NT2/D1 (cell line): ENCODE measurements around the gene PDXK.

Experiments
- DNase-seq: peaks from one replicate; pipeline ENCODE4 v3.0.0-alpha.2; 2011; ENCODE audit warnings: low read depth, low spot score
- H3K27me3 ChIP-seq: 2 replicates; pipeline ENCODE4 v1.6.0; 2011; ENCODE audit warnings: mild to moderate bottlenecking; ENCODE audit not compliant: insufficient read length, insufficient read depth
- H3K36me3 ChIP-seq: 2 replicates; pipeline ENCODE4 v1.6.1; 2011; ENCODE audit warnings: mild to moderate bottlenecking, low read length, mixed read lengths; ENCODE audit not compliant: insufficient read depth, insufficient read length
- H3K4me1 ChIP-seq: 2 replicates; pipeline ENCODE4 v1.5.1; 2011; ENCODE audit not compliant: insufficient read depth, insufficient read length
- H3K4me3 ChIP-seq: 2 replicates; pipeline ENCODE4 v1.5.1; 2011; ENCODE audit warnings: low read depth; ENCODE audit not compliant: insufficient read length
- H3K9ac ChIP-seq: 2 replicates; pipeline ENCODE4 v1.6.0; 2011; ENCODE audit warnings: low read depth; ENCODE audit not compliant: insufficient read length
- H3K9me3 ChIP-seq: 2 replicates; pipeline ENCODE4 v1.5.1; 2011; ENCODE audit warnings: mild to moderate bottlenecking, low read length; ENCODE audit not compliant: insufficient read depth
- SUZ12 ChIP-seq: IDR thresholded peaks from 2 replicates; pipeline ENCODE4 v1.6.1; 2011; ENCODE audit not compliant: insufficient read length, insufficient read depth; ENCODE audit errors: extremely low read depth
- YY1 ChIP-seq: IDR thresholded peaks from 2 replicates; pipeline ENCODE4 v1.6.1; 2011; ENCODE audit not compliant: insufficient read length, insufficient read depth
- ZNF274 ChIP-seq: IDR thresholded peaks from 2 replicates; pipeline ENCODE4 v1.6.1; 2011; ENCODE audit warnings: mild to moderate bottlenecking, low read depth, low read length

PDXK gene

GRCh38 chr21:43770066-43770655 lies 51.2 kb downstream of the PDXK start:
- TF ChIP-seq ZNF274, result no peak
- TF ChIP-seq SUZ12, result no peak
- no peak for TF ChIP-seq YY1
- Histone ChIP-seq H3K27me3 (no peaks in the 10 kb centered on the region), H3K4me3 (no peak overlapping the region), H3K36me3 (peaks cover 27% of the 10 kb centered on the region), H3K9ac (no peak overlapping the region), H3K9me3 (no peaks in the 10 kb centered on the region), H3K4me1 (peaks cover 35% of the 10 kb centered on the region)
- DNase-seq, result no peak

- H3K36me3 ChIP-seq, result peaks cover 28% of the 10 kb centered on the region
- no peak for DNase-seq
- no peak overlapping the region for H3K9ac ChIP-seq
- H3K9me3 ChIP-seq, result no peaks in the 10 kb centered on the region
- H3K27me3 ChIP-seq, result no peaks in the 10 kb centered on the region
- H3K4me3 ChIP-seq, result no peak overlapping the region
- TF ChIP-seq SUZ12 (no peak), YY1 (no peak), ZNF274 (no peak)
- H3K4me1 ChIP-seq, result peaks cover 35% of the 10 kb centered on the region
Observed at GRCh38 chr21:43771199-43771675, 52.3 kb downstream of the PDXK start.

GRCh38 chr21:43771698-43772424 lies 52.9 kb downstream of the PDXK start:
- peaks cover 28% of the 10 kb centered on the region for H3K36me3 ChIP-seq
- no peak for DNase-seq
- no peaks in the 10 kb centered on the region for H3K9me3 ChIP-seq
- peaks cover 32% of the 10 kb centered on the region for H3K4me1 ChIP-seq
- no peak overlapping the region for H3K9ac ChIP-seq
- no peaks in the 10 kb centered on the region for H3K27me3 ChIP-seq
- no peak overlapping the region for H3K4me3 ChIP-seq
- TF ChIP-seq SUZ12 (no peak), YY1 (no peak), ZNF274 (no peak)

- Histone ChIP-seq H3K9me3 (no peaks in the 10 kb centered on the region), H3K27me3 (no peaks in the 10 kb centered on the region), H3K4me3 (no peak overlapping the region), H3K4me1 (peaks cover 27% of the 10 kb centered on the region), H3K9ac (no peak overlapping the region), H3K36me3 (peaks cover 28% of the 10 kb centered on the region)
- DNase-seq, result no peak
- TF ChIP-seq ZNF274 (no peak), YY1 (no peak), SUZ12 (no peak)
Observed at GRCh38 chr21:43772425-43772821, 53.5 kb downstream of the PDXK start.

- Histone ChIP-seq H3K36me3 (peaks cover 28% of the 10 kb centered on the region), H3K27me3 (no peaks in the 10 kb centered on the region), H3K9ac (peak overlapping the region; percentile 15), H3K9me3 (no peaks in the 10 kb centered on the region), H3K4me3 (no peak overlapping the region), H3K4me1 (peaks cover 21% of the 10 kb centered on the region)
- TF ChIP-seq ZNF274 (no peak), YY1 (no peak)
- no peak for DNase-seq
Observed at GRCh38 chr21:43774163-43774562, 55.2 kb downstream of the PDXK start.

- H3K9me3 ChIP-seq, result no peaks in the 10 kb centered on the region
- no peak for DNase-seq
- no peaks in the 10 kb centered on the region for H3K27me3 ChIP-seq
- peak overlapping the region; percentile 85 for H3K4me3 ChIP-seq
- peak overlapping the region; percentile 93 for H3K9ac ChIP-seq
- TF ChIP-seq YY1 (no peak), SUZ12 (no peak), ZNF274 (no peak)
- peaks cover 28% of the 10 kb centered on the region for H3K36me3 ChIP-seq
- H3K4me1 ChIP-seq, result peaks cover 19% of the 10 kb centered on the region
Observed at GRCh38 chr21:43775190-43775589, 56.3 kb downstream of the PDXK start.

- no peak for TF ChIP-seq ZNF274
- TF ChIP-seq SUZ12, result no peak
- TF ChIP-seq YY1, result no peak
- H3K27me3 ChIP-seq, result no peaks in the 10 kb centered on the region
- no peaks in the 10 kb centered on the region for H3K9me3 ChIP-seq
- peaks cover 22% of the 10 kb centered on the region for H3K4me1 ChIP-seq
- peak; percentile 70 for DNase-seq
- H3K4me3 ChIP-seq, result peak within 1 kb of the TSS; percentile 85
- peak within 1 kb of the TSS; percentile 93 for H3K9ac ChIP-seq
- H3K36me3 ChIP-seq, result peaks cover 28% of the 10 kb centered on the region
Observed at GRCh38 chr21:43775795-43776430, 57.0 kb downstream of the PDXK start, which contains the start of gene CSTB. CSTB (minus strand) TSS chr21:43776308; CDS start chr21:43776269, 39 bp downstream.
